GM18505 (cell line): ENCODE results near the gene SPSB2.

Source experiments
- ATAC-seq: cut with Tn5 transposase; IDR thresholded peaks from one replicate; pipeline ENCODE4 v1.9.1; 2021; ENCODE audit not compliant: unreplicated experiment
- POLR2A ChIP-seq: IDR thresholded peaks from 4 replicates; pipeline ENCODE4 v1.6.1; 2011; ENCODE audit warnings: borderline replicate concordance; ENCODE audit not compliant: insufficient read depth, insufficient read length; ENCODE audit errors: extremely low read depth

Gene SPSB2

DNA sequence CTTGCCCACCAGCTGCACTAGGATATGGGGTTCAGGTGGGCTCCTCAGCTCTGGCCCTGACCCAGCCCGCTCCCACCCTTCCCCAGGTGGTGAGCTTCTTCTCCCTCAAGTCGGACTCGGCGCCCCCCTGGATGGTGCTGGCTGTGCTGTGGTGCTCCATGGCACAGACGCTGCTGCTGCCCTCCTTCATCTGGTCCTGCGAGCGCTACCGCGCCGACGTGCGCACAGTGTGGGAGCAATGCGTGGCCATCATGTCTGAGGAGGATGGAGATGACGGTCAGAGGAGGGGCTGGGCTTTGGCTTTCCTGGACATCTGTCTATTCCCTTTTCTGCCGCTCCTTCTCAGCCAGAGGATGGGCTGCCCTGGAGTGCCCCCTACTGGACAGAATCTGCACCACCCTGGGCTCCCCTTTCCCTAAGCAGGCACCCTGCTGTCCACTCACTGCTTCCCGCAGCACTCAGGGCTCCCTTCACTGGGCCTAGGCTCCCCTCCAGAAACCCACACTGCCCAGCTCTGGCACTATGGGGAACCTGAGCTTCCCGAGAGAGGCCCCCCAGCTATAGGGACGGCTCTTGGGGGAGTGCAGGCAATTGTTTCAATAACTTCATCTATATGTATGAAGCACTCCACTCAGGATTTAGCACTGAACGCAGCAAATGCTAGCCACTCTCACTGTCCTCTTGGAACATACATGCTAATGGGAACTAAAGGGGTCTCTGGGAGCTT is 47.5 kb downstream of the SPSB2 start:
- ATAC-seq: no peak
- no peak for TF ChIP-seq POLR2A

DNA sequence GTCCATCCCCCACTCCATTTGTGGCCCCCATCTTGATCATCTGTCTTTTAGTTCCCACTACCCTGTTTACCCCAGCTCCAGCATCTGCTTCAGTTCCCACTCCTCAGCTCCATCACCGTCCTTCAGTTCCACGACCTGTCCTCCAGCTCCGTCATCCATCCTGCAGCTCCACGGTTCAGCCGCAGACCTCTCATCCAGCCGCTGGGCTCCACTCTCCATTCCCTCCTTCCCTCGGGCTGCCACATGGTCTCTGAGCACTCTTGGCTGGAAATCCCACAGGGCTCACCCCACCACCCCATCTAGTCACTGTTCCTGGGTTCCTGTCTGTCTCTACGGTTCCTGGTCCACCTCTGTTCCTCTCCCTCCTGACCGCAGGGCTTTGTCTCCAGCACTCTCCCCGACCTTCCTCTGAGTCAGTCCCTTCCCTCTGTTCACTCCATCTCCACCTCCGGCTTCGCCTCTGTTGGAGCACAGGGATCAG is 48.2 kb downstream of the SPSB2 start:
- ATAC-seq: no peak
- TF ChIP-seq POLR2A: no peak

DNA sequence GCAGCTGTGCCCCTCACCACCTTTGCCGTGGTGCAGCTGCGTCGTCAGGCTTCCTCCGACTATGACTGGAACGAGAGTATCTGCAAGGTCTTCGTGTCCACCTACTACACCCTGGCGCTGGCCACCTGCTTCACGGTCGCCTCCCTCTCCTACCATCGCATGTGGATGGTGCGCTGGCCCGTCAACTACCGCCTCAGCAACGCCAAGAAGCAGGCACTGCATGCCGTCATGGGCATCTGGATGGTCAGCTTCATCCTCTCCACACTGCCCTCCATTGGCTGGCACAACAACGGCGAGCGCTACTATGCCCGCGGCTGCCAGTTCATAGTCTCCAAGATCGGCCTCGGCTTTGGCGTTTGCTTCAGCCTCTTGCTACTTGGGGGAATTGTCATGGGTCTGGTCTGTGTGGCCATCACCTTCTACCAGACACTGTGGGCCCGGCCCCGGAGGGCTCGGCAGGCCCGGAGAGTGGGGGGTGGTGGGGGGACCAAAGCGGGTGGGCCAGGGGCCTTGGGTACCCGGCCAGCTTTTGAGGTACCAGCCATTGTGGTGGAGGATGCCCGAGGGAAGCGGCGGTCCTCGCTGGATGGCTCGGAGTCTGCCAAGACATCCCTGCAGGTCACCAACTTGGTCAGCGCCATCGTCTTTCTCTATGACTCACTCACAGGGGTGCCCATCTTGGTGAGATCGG is 48.9 kb downstream of the SPSB2 start:
- no peak for TF ChIP-seq POLR2A
- ATAC-seq: no peak

DNA sequence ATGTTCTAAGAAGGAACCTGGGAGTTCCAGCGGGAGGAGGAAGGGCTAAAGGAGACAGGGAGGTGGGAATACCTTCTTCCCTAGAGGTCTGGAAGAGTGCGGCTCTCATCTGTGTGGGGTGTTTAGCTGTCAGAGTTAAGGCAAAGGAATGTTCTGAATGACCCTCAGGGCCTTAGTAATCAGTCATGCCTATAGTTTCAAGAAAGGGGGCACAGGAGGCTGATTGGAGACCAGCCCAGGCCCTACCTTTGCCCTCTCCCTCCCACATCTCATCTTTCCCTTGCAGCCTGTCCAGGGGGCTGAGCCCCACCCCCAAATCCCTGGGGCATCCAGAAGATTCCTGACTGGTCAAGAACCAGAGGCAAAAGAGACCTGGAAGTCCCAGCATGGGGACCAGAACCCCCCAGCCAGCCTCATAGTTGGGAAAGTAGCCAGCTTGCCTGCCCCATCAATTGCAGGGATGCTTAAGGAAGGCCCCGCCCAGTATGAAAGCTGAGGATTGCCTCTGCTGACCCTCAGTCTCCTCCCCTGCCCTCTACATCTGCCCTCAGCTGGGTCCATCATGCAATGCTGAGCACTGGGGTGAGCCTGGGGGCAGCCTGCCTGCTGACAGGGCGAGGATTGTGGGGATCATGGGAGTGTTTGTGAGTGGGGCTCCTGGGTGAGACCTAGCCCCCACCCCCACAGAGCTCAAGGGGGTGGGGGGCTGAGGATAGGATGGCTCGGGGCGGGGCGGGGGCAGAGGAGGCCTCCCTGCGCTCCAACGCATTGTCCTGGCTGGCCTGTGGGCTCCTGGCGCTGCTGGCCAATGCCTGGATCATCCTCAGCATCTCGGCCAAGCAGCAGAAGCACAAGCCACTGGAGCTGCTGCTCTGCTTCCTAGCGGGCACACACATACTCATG is 49.7 kb downstream of the SPSB2 start:
- ATAC-seq: no peak
- no peak for TF ChIP-seq POLR2A

DNA sequence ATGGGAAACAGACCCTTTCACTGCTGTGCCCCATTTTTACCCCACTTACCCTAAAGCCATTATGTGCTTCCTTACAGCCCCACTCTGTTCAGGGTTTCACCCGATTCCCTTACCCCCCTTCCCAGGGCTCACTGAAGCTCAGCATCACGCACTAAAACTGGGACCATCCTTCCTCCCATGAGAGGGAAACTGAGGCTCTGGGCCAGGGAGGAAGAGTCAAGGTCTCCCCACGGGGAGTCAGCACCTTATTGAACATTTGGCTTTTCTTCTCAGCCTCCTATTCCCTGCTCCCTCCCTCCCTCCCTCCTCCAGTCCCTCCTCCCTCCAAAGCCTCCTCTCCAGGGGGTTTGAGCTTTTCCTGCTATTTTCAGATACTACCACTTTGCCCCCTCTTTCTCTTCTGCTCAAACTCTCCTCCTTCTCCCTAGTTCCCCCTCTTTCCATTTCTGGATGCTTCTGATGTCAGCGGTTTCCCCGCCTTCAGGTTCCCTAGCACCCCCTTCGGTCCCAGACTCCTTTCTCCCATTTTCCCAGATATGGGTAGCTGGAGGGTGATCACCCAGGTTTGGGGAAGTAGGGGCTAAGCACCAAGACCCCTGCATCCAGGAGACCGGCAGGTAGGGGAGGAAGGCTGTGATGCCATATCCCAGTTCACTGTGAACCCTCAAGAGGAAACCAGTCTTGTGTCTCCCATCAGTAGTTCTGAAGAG is 50.5 kb downstream of the SPSB2 start:
- no peak for ATAC-seq
- TF ChIP-seq POLR2A: no peak

DNA sequence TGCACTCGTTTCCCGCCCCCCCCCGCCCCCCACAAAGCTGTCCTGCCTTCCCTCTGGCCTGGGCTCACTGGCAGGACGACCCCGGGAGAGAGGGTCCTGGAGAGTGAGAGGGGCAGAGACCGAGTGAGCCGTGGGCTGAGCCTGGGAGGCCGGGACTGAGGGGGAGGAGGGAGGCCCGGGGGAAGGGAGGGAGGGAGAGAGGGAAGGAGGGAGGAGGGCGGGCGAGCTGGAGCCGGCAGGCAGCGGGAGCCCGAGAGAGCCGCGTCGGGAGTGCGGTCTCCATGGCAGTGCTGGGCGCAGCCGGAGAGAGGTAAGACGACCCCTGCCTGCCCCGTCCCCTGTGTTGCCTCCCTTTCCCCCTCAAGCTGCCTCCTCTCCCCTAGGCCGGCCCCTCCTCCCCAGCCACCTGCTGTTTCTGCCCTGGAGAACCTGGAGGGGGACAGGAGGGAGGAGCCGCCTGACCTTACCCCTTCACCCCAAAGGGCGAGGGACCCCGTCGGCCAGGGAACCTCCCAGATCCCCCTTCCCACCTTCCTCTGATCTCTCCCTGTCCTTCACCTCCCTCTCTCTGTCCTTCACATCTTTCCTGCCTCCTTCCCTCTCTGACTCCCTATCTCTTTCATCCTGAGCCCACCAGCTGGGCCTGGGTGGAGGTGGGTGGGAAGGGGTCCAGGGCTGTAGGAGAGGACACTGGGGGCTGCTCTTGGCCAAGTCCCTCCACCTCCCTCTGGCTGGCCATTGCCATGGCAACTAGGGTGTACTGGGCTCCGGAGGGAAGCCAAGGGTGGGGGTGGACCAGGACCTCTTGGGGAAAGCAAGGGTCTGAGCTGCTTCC is 51.3 kb downstream of the SPSB2 start, which contains the start of gene GPR162:
GPR162 (plus strand) TSS at position 231 of the 835 bp plus-strand sequence. CDS start 2,078 bp downstream, outside the sequence.
- no peak for TF ChIP-seq POLR2A
- no peak for ATAC-seq
